Neural cell (in vitro differentiated cells): ENCODE measurements around the gene MRPL36. TPM values are rescaled to one million over a fixed set of nuclear protein-coding genes. Genes with fewer than 3 reads are reported as not detected.

Source experiments
- H2AFZ ChIP-seq: fragments of 200-600, 300-800 bp; sonication (generic), shearing (Covaris generic); 2 replicates; pipeline ENCODE4 v1.6.0; 2014; ENCODE audit warnings: low read depth, mild to moderate bottlenecking, antibody characterized with exemption, low read length, moderate library complexity
- H3F3A ChIP-seq: fragments of 200-600 bp; shearing (Covaris generic); 2 replicates; pipeline ENCODE4 v1.6.1; 2016; ENCODE audit warnings: mild to moderate bottlenecking, moderate library complexity, mixed read lengths, antibody characterized with exemption, low read length; ENCODE audit not compliant: insufficient read depth, poor library complexity, severe bottlenecking
- H3K27ac ChIP-seq: fragments of 200-600, 300-800 bp; sonication (generic), shearing (Covaris generic); 2 replicates; pipeline ENCODE4 v1.5.1; 2014; ENCODE audit warnings: mild to moderate bottlenecking, low read length, moderate library complexity
- H3K27me3 ChIP-seq: fragments of 300-800, 200-600 bp; sonication (generic), shearing (Covaris generic); 2 replicates; pipeline ENCODE4 v1.6.0; 2014; ENCODE audit warnings: mild to moderate bottlenecking, low read depth, low read length, moderate library complexity; ENCODE audit not compliant: insufficient read depth
- H3K36me3 ChIP-seq: fragments of 300-800, 200-600 bp; sonication (generic), shearing (Covaris generic); 2 replicates; pipeline ENCODE4 v1.5.1; 2014; ENCODE audit warnings: mild to moderate bottlenecking, antibody characterized with exemption, low read length, moderate library complexity; ENCODE audit not compliant: insufficient read depth
- H3K4me2 ChIP-seq: fragments of 300-800, 200-600 bp; sonication (generic), shearing (Covaris generic); 2 replicates; pipeline ENCODE4 v1.6.0; 2014; ENCODE audit warnings: mild to moderate bottlenecking, low read length
- H3K4me3 ChIP-seq: fragments of 300-800, 200-600 bp; sonication (generic), shearing (Covaris generic); 2 replicates; pipeline ENCODE4 v1.5.1; 2014; ENCODE audit warnings: mild to moderate bottlenecking, low read length, moderate library complexity
- H3K79me2 ChIP-seq: fragments of 200-600 bp; shearing (Covaris generic); replicated peaks from 2 replicates; pipeline ENCODE4 v1.6.0; 2014; ENCODE audit warnings: mild to moderate bottlenecking, low read length, moderate library complexity; ENCODE audit not compliant: insufficient read depth
- H3K9ac ChIP-seq: fragments of 300-800, 200-600 bp; sonication (generic), shearing (Covaris generic); 2 replicates; pipeline ENCODE4 v1.6.1; 2016; ENCODE audit warnings: mild to moderate bottlenecking, low read length, mixed read lengths
- H3K9me2 ChIP-seq: fragments of 200-600 bp; shearing (Covaris generic); 2 replicates; pipeline ENCODE4 v1.6.1; 2016; ENCODE audit warnings: mild to moderate bottlenecking, low read length, mixed read lengths; ENCODE audit not compliant: insufficient read depth
- H3K9me3 ChIP-seq: fragments of 200-600, 300-800 bp; sonication (generic), shearing (Covaris generic); 2 replicates; pipeline ENCODE4 v1.6.1; 2016; ENCODE audit warnings: mild to moderate bottlenecking, mixed run types, low read length, moderate library complexity, mixed read lengths
- H4K20me1 ChIP-seq: fragments of 200-600 bp; shearing (Covaris generic); 2 replicates; pipeline ENCODE4 v1.6.1; 2016; ENCODE audit warnings: mild to moderate bottlenecking, mixed run types; ENCODE audit not compliant: insufficient read depth
- EP300 ChIP-seq: fragments of 450-650 bp; conservative IDR thresholded peaks from 2 replicates; pipeline ENCODE4 v1.6.1; 2014; ENCODE audit warnings: antibody characterized with exemption, mild to moderate bottlenecking, moderate library complexity; ENCODE audit not compliant: poor library complexity, severe bottlenecking
- EZH2 ChIP-seq: fragments of 200-600, 300-800 bp; shearing (Covaris generic), sonication (generic); IDR thresholded peaks from 2 replicates; pipeline ENCODE4 v1.6.1; 2014; ENCODE audit warnings: antibody characterized with exemption, low read length, borderline replicate concordance, mild to moderate bottlenecking; ENCODE audit not compliant: insufficient read depth, poor library complexity, severe bottlenecking
- MXI1 ChIP-seq: fragments of 450-650 bp; conservative IDR thresholded peaks from 2 replicates; pipeline ENCODE4 v1.6.1; 2014; ENCODE audit warnings: antibody characterized with exemption, mild to moderate bottlenecking; ENCODE audit not compliant: poor library complexity, severe bottlenecking
- POLR2AphosphoS5 ChIP-seq: IDR thresholded peaks from 2 replicates; pipeline ENCODE4 v1.6.1; 2012
- RAD21 ChIP-seq: fragments of 450-650 bp; conservative IDR thresholded peaks from 2 replicates; pipeline ENCODE4 v1.6.1; 2014; ENCODE audit warnings: antibody characterized with exemption, mild to moderate bottlenecking, moderate library complexity
- SMC3 ChIP-seq: fragments of 450-650 bp; conservative IDR thresholded peaks from 2 replicates; pipeline ENCODE4 v1.6.1; 2014; ENCODE audit warnings: antibody characterized with exemption, mild to moderate bottlenecking, moderate library complexity; ENCODE audit not compliant: poor library complexity
- polyA plus RNA-seq: library from polyadenylated mRNA; depleted of rRNA; stranded (reverse); fragments of >200 nt; gene quantifications from 2 replicates; pipeline ENCODE4 v1.2.3, GENCODE V29; 2014
- TF ChIP-seq, protein P1 (sequence below): IDR thresholded peaks from 2 replicates; pipeline ENCODE4 v1.6.1; 2012; ENCODE audit warnings: borderline replicate concordance
- TF ChIP-seq, protein P2 (sequence below): fragments of 450-650 bp; IDR thresholded peaks from 2 replicates; pipeline ENCODE4 v1.5.1; 2014; ENCODE audit warnings: antibody characterized with exemption, mild to moderate bottlenecking, moderate library complexity; ENCODE audit not compliant: poor library complexity, severe bottlenecking

The MRPL36 gene
- polyA plus RNA-seq, 1 donor from 2014 or later: 51.9 TPM

DNA sequence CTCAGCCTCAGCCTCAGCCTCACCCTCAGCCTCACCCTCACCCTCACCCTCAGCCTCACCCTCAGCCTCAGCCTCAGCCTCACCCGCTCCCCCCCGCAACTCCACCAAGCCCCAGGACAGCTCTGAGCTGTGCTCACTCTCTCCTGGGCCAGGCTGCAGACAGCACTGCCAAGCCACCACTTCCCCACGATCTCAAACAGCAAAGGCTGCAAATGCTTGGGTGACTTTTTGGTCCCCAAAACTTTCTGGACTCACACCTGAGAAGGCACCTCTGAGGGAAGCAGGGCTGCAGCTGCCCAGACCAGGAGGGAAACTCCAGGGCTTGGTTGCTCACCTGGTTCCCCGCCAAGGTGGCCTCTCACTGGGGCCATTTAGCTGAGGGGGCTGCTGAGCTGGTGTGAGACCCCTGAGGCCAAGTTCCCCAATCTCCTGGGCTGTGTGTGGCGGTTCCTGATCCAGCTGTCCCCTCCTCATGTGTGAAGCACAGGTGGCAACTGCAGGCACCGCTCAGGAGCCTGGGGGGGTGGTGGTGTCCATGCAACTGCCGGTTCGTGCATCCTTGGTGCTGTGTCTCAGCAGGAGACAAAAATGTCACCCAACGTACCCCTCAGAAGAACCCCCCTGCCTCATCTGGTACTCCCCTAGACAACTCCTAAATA is 17.8 kb downstream of the MRPL36 start:
- TF ChIP-seq SMC3 (no peak), RAD21 (no peak), EZH2 (no peak), EP300 (no peak), MXI1 (no peak)
- no peaks in the 10 kb centered on the region for H3K27me3 ChIP-seq
- H4K20me1 ChIP-seq: no peaks in the 10 kb centered on the region
- H3K36me3 ChIP-seq: no peaks in the 10 kb centered on the region
- H3K4me2 ChIP-seq: no peak overlapping the region
- no peaks in the 10 kb centered on the region for H3K79me2 ChIP-seq
- H2AFZ ChIP-seq: no peak overlapping the region
- H3K9ac ChIP-seq: no peak overlapping the region
- H3K27ac ChIP-seq: no peak overlapping the region
- H3F3A ChIP-seq: no peaks in the 10 kb centered on the region
- H3K9me3 ChIP-seq: no peaks in the 10 kb centered on the region
- H3K4me3 ChIP-seq: no peak overlapping the region
- no peaks in the 10 kb centered on the region for H3K9me2 ChIP-seq

DNA sequence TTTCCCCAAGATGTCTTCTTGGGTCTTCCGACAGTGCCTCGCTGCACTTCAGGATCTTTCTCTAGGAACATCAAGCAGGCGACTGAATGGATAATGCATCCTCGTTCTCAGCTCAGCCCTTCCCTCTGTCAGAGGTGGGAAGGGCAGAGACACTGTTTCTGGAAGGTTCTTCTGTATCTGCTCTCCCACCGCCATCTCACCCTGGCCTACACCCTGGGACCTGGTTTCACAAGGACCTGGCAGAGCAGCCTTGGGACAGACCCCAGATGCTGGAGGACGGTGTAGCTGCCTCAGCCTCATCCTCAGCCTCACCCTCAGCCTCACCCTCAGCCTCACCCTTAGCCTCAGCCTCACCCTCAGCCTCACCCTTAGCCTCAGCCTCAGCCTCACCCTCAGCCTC is 18.5 kb downstream of the MRPL36 start:
- H3K36me3 ChIP-seq: no peaks in the 10 kb centered on the region
- H3K79me2 ChIP-seq: no peaks in the 10 kb centered on the region
- H3F3A ChIP-seq: no peaks in the 10 kb centered on the region
- no peak overlapping the region for H2AFZ ChIP-seq
- H3K9me3 ChIP-seq: no peaks in the 10 kb centered on the region
- H3K27ac ChIP-seq: no peak overlapping the region
- H4K20me1 ChIP-seq: no peaks in the 10 kb centered on the region
- TF ChIP-seq RAD21 (no peak), POLR2AphosphoS5 (no peak)
- TF ChIP-seq, protein P1, sequence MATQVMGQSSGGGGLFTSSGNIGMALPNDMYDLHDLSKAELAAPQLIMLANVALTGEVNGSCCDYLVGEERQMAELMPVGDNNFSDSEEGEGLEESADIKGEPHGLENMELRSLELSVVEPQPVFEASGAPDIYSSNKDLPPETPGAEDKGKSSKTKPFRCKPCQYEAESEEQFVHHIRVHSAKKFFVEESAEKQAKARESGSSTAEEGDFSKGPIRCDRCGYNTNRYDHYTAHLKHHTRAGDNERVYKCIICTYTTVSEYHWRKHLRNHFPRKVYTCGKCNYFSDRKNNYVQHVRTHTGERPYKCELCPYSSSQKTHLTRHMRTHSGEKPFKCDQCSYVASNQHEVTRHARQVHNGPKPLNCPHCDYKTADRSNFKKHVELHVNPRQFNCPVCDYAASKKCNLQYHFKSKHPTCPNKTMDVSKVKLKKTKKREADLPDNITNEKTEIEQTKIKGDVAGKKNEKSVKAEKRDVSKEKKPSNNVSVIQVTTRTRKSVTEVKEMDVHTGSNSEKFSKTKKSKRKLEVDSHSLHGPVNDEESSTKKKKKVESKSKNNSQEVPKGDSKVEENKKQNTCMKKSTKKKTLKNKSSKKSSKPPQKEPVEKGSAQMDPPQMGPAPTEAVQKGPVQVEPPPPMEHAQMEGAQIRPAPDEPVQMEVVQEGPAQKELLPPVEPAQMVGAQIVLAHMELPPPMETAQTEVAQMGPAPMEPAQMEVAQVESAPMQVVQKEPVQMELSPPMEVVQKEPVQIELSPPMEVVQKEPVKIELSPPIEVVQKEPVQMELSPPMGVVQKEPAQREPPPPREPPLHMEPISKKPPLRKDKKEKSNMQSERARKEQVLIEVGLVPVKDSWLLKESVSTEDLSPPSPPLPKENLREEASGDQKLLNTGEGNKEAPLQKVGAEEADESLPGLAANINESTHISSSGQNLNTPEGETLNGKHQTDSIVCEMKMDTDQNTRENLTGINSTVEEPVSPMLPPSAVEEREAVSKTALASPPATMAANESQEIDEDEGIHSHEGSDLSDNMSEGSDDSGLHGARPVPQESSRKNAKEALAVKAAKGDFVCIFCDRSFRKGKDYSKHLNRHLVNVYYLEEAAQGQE: no peak
- TF ChIP-seq, protein P2, sequence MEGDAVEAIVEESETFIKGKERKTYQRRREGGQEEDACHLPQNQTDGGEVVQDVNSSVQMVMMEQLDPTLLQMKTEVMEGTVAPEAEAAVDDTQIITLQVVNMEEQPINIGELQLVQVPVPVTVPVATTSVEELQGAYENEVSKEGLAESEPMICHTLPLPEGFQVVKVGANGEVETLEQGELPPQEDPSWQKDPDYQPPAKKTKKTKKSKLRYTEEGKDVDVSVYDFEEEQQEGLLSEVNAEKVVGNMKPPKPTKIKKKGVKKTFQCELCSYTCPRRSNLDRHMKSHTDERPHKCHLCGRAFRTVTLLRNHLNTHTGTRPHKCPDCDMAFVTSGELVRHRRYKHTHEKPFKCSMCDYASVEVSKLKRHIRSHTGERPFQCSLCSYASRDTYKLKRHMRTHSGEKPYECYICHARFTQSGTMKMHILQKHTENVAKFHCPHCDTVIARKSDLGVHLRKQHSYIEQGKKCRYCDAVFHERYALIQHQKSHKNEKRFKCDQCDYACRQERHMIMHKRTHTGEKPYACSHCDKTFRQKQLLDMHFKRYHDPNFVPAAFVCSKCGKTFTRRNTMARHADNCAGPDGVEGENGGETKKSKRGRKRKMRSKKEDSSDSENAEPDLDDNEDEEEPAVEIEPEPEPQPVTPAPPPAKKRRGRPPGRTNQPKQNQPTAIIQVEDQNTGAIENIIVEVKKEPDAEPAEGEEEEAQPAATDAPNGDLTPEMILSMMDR: no peak
- no peak overlapping the region for H3K4me2 ChIP-seq
- H3K9ac ChIP-seq: no peak overlapping the region
- H3K9me2 ChIP-seq: no peaks in the 10 kb centered on the region
- H3K4me3 ChIP-seq: no peak overlapping the region
- H3K27me3 ChIP-seq: no peaks in the 10 kb centered on the region

- Histone ChIP-seq H3K9ac (no peak overlapping the region), H3K79me2 (no peaks in the 10 kb centered on the region), H3K9me3 (no peaks in the 10 kb centered on the region), H3K27me3 (no peaks in the 10 kb centered on the region), H3K9me2 (no peaks in the 10 kb centered on the region), H3K36me3 (no peaks in the 10 kb centered on the region), H4K20me1 (no peaks in the 10 kb centered on the region), H3F3A (no peaks in the 10 kb centered on the region), H3K4me2 (no peak overlapping the region), H3K4me3 (no peak overlapping the region), H2AFZ (no peak overlapping the region), H3K27ac (no peak overlapping the region)
- TF ChIP-seq EP300 (no peak), SMC3 (no peak)
- TF ChIP-seq, protein P2: no peak
Observed at GRCh38 chr5:1780614-1780930, 19.1 kb downstream of the MRPL36 start.
